ENCODE measurements around the gene TBC1D2B. TPM values are rescaled to one million over a fixed set of nuclear protein-coding genes. Genes with fewer than 3 reads are reported as not detected.
"Not testable (repeated sequence)": the region's sequence is repeated elsewhere in the genome, so short reads cannot be mapped to it uniquely, and the experiment has no call there.

Gene TBC1D2B
- total and polyA plus RNA-seq, 2 donors from 2014 or later = 8.5 to 41.6 TPM

DNA sequence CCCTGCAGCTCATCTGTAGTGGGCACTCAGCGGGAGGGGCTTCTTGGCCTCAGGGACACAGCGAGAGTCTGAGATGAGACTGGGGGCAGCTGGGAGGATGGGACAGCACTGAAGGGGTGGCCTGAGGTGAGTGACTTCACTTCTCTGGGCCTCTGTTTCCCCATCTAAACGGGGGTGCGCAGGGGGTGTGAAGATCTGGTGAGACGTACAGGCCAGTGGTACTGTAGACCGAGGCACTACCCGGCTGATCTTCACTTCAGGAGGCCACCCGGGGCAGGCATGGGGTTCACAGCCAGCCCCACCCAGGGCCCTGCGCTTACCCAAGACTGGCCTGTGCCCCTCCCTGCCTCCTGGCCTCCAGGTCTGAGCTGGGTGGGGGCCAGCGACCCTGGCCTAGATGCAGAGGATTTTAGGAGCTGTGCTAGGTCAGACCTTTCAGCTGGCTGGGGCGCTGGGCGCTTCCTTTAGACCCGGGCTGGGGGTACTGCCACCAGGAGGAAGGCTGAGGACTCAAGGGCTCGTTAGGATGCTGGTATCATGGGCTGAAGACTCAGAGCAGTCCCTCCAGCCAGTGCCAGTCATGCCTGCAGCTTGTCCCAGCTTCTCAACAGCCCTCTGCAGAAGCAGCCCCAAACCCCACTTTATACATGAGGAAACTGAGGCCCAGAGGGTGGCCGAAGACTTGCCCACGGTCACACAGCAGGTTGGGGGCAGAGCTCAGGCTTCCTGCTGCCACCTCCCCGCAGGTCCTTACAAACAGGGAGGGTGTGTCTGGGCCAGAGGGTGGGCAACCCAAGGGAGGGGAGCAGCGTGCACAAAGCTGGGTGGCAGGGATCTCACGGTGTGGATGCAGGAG lies 99.4 kb downstream of the TBC1D2B start:
- FAIRE-seq; H3K4me3 ChIP-seq (ENCODE audit: low read length in 3 of 3); H3K9ac ChIP-seq (ENCODE audit: low read length in 3 of 3); H3K4me1 ChIP-seq (ENCODE audit: control insufficient read depth in 2 of 3, insufficient read depth in 2 of 3, low read depth in 1 of 3, low read length in 3 of 3); intact Hi-C loops (cut with DNase I); H3K27ac ChIP-seq (ENCODE audit: low read depth in 2 of 2, low read length in 2 of 2); H3K36me3 ChIP-seq (ENCODE audit: control insufficient read depth in 2 of 3, insufficient read depth in 3 of 3, low read length in 3 of 3); H3K9me3 ChIP-seq (ENCODE audit: control insufficient read depth in 2 of 3, insufficient read depth in 1 of 3, low read length in 3 of 3); H3K27me3 ChIP-seq (ENCODE audit: control insufficient read depth, insufficient read depth, low read length): not testable (repeated sequence)
- peak in 1 of 5 donors; percentile 51 for DNase-seq

DNA sequence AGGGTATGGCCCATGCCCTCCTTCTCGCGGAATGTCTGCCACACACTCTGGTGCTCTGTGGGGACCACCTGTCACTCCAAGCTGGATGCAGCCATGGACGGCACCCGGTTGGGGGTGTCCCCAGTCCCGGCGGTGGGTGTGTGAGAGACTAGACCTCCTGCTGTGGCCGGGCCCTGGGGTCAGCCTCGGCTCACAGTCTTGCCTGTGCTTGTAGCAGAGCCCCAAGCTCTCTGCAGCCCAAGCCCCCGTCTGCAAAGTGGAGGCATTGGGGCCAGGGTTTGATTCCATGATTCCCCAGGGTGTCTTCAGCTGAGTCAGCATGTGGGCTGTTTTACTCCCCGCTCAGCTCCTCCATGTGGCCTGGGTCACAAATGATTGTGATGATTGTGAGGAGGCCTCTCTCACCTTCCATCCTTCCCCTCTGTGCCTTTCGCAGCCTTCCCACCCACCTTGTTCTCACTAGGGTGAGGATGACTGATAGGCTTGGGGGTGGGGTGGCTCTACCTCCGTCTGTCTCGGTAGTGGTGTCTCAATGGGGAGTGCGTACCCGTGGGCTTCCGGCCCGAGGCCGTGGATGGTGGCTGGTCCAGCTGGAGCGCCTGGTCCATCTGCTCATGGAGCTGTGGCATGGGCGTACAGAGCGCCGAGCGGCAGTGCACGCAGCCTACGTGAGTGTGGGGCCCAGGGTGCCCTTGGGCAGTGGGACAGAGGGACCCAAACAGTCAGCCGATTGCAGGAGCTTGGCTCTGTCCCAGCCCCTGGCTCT lies 100.6 kb downstream of the TBC1D2B start:
- H3K9me3 ChIP-seq (ENCODE audit: control insufficient read depth in 2 of 3, insufficient read depth in 1 of 3, low read length in 3 of 3); H3K4me3 ChIP-seq (ENCODE audit: low read length in 3 of 3); FAIRE-seq; intact Hi-C loops (cut with DNase I); H3K9ac ChIP-seq (ENCODE audit: low read length in 3 of 3); H3K27ac ChIP-seq (ENCODE audit: low read depth in 2 of 2, low read length in 2 of 2); H3K4me1 ChIP-seq (ENCODE audit: control insufficient read depth in 2 of 3, insufficient read depth in 2 of 3, low read depth in 1 of 3, low read length in 3 of 3); H3K27me3 ChIP-seq (ENCODE audit: control insufficient read depth, insufficient read depth, low read length); H3K36me3 ChIP-seq (ENCODE audit: control insufficient read depth in 2 of 3, insufficient read depth in 3 of 3, low read length in 3 of 3): not testable (repeated sequence)
- peak in 1 of 5 donors; percentile 71 for DNase-seq

DNA sequence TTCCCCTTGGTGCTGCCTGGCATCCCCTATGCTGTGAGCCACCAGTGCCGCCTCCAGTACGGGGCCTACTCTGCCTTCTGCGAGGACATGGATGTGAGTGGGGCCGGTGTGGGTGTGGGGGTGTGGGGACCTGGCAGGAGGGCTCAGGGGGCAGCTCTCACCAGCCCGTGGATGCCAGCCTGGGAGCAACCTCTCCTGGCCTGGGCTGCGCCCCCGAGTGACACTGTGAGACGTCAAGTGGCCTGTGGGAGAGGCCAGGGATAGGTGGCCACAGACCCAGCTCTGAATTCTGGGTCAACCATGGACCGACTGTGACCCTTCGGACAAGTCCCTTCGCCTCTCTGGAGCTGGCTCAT lies 101.4 kb downstream of the TBC1D2B start:
- H3K9me3 ChIP-seq (ENCODE audit: control insufficient read depth in 2 of 3, insufficient read depth in 1 of 3, low read length in 3 of 3); H3K27ac ChIP-seq (ENCODE audit: low read depth in 2 of 2, low read length in 2 of 2); FAIRE-seq; intact Hi-C loops (cut with DNase I); H3K27me3 ChIP-seq (ENCODE audit: control insufficient read depth, insufficient read depth, low read length); H3K4me1 ChIP-seq (ENCODE audit: control insufficient read depth in 2 of 3, insufficient read depth in 2 of 3, low read depth in 1 of 3, low read length in 3 of 3); H3K4me3 ChIP-seq (ENCODE audit: low read length in 3 of 3); DNase-seq; H3K9ac ChIP-seq (ENCODE audit: low read length in 3 of 3); H3K36me3 ChIP-seq (ENCODE audit: control insufficient read depth in 2 of 3, insufficient read depth in 3 of 3, low read length in 3 of 3): not testable (repeated sequence)

DNA sequence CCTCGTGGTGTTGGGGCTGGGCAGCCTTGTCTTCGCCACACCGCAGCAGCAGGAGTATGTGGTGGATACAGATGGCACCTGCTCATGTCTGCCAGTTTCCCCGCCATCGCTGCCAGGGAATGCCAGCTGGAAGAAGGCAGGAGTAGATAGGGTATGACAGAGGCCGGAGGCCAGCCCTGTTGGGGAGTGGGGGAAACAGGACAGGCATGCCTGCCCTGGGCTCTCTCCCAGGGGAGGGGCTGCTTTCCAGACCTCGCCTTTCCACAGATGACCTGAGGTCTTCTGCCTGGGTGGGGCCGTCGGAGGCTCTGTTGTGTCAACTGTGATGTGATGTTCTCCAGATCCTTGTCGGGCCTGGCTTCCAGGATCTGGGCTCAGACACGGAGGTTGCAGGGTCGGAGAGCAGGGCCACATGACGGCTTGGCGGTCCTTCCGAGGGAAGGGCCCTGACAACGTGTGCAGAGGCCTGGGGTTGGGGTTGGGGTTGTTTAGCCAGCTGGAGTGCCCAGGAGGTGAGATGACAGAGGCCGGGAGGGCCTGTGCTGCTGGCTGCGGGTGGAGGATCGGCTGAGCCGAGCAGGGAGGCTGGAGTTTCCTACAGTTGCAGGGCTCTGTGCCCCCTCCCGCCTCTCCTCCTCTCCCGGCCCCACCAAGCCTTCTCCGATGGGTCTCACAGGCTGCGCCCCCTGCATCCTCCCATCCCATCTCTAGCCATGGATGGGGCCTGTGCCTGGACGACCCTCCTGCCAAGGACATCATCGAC lies 102.0 kb downstream of the TBC1D2B start:
- peak in 1 of 5 donors; percentile 67 for DNase-seq
- H3K4me3 ChIP-seq (ENCODE audit: low read length in 3 of 3) = no peak overlapping the region
- H3K36me3 ChIP-seq (ENCODE audit: control insufficient read depth in 2 of 3, insufficient read depth in 3 of 3, low read length in 3 of 3) = no peaks in the 10 kb centered on the region
- H3K27me3 ChIP-seq (ENCODE audit: control insufficient read depth, insufficient read depth, low read length) = no peaks in the 10 kb centered on the region
- FAIRE-seq = no peak
- no peaks in the 10 kb centered on the region for H3K9me3 ChIP-seq (ENCODE audit: control insufficient read depth in 2 of 3, insufficient read depth in 1 of 3, low read length in 3 of 3)
- TF ChIP-seq, protein P1, sequence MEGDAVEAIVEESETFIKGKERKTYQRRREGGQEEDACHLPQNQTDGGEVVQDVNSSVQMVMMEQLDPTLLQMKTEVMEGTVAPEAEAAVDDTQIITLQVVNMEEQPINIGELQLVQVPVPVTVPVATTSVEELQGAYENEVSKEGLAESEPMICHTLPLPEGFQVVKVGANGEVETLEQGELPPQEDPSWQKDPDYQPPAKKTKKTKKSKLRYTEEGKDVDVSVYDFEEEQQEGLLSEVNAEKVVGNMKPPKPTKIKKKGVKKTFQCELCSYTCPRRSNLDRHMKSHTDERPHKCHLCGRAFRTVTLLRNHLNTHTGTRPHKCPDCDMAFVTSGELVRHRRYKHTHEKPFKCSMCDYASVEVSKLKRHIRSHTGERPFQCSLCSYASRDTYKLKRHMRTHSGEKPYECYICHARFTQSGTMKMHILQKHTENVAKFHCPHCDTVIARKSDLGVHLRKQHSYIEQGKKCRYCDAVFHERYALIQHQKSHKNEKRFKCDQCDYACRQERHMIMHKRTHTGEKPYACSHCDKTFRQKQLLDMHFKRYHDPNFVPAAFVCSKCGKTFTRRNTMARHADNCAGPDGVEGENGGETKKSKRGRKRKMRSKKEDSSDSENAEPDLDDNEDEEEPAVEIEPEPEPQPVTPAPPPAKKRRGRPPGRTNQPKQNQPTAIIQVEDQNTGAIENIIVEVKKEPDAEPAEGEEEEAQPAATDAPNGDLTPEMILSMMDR (IDR thresholded peaks at IDR 0.05; ENCODE audit: borderline replicate concordance, extremely low read depth, insufficient read depth) = no peak
- H3K9ac ChIP-seq (ENCODE audit: low read length in 3 of 3) = no peak overlapping the region
- peaks cover 0 to 8% (median 0%) of the 10 kb centered on the region in 3 donors for H3K4me1 ChIP-seq (ENCODE audit: control insufficient read depth in 2 of 3, insufficient read depth in 2 of 3, low read depth in 1 of 3, low read length in 3 of 3)
- intact Hi-C loops (cut with DNase I) = no loop called here
- no peak overlapping the region for H3K27ac ChIP-seq (ENCODE audit: low read depth in 2 of 2, low read length in 2 of 2)
